Coronary artery (tissue), 2 donors: ENCODE data around the gene PBX3.

Experiments
- DNase-seq: peaks from one replicate; pipeline ENCODE4 v3.0.0-alpha.2; 2017; ENCODE audit warnings: low spot score
- H3K27ac ChIP-seq, 2 donors: fragments of 200-600 bp; sonication (generic); one replicate each; pipeline ENCODE4 v1.5.1; 2016 to 2019
- H3K4me3 ChIP-seq: fragments of 200-600 bp; sonication (generic); 2 replicates; pipeline ENCODE4 v1.5.1; 2016; ENCODE audit warnings: mild to moderate bottlenecking, moderate library complexity
- CTCF ChIP-seq: fragments of 200-600 bp; sonication (generic); IDR thresholded peaks from one replicate; pipeline ENCODE4 v1.5.1; 2019; ENCODE audit warnings: antibody characterized with exemption

PBX3 gene

DNA sequence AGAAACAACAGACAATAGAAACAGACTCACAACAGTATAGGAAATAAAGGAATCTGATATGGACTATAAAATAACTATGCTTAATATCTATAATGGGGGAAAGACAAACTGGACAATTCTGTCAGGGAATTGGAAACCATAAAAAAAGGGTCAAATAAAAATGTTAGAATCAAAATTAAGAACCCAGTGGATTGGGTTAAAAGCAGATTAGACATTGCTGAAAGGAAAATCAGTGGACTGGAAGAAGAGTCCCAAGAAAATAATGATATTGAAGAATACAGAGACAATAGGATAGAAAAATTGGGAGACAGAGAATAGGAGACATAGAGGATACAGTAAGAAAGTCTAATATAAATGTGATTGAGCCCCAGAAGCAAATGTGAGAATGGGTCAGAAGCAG lies 199.2 kb downstream of the PBX3 start:
- TF ChIP-seq CTCF = no peak
- Histone ChIP-seq H3K27ac (no peak overlapping the region), H3K4me3 (no peak overlapping the region)
- DNase-seq = no peak

DNA sequence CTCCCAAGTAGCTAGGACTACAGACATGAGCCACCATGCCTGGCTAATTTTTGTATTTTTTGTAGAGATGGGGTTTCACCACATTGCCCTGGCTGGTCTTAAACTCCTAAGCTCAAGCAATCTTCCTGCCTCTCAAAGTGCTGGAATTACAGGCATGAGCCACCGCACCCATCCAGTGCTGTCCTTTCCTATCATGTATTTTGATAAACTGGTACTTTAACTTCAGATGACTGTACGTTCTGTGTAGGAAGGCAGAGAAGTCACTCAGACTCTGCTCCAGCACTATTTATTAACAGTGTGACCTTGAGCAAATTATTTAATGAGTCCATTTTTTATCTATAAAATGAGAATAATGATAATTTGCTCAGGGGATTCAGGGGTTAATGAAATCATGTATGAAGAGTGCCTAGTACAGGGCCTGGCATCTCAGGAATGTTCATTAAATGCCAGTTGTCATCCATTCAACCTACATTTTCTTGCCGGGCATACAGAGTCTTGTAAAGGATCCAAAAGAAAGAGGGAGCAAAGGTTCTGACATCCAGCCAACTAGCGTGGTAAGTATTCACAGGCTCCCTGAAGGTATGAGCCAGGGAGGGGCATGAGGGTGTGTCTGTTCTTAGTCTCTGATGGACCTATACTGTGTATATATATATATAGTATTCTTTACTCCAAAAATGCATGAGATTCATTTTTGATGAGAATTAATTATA lies 201.9 kb downstream of the PBX3 start:
- Histone ChIP-seq H3K27ac (no peak overlapping the region), H3K4me3 (no peak overlapping the region)
- DNase-seq = no peak
- no peak for TF ChIP-seq CTCF

DNA sequence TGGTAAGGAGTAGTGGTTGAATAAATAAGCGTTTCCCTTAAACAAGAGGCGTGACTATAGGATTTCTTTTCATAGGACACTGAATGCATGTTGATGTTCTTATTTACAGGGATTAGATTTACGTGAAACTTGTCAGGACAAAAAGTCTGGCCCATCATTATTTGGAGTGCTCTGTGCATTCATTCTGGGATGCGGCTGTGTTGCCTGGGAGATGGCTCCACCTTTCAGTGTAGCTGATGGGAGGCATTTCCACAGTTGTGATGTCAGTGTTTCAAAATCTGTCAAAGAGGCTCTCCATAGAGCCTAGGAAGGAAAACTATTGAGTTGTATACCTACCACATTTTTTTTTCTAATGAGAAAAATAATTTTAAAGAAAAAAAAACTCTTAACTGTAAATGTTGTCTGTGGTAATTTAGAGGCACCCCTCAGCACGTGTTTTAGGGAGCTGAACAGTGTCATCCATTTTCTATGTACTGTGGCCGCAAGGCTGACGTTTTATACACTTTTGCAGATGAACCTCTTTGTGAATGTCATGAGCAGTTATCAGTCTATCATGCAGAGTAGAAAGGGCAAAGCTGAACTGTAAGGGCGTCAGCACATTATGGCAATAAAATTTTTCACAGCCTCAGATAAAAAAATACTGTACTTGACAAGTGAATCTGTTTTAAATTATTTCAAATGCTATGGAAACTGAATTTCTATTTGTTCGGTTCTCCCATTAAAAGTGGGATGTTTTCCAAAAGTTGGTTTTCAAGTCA lies 202.7 kb downstream of the PBX3 start:
- no peak for TF ChIP-seq CTCF
- H3K4me3 ChIP-seq = no peak overlapping the region
- no peak for DNase-seq
- H3K27ac ChIP-seq = no peak overlapping the region

GRCh38 chr9:125950880-125951471 lies 203.8 kb downstream of the PBX3 start:
- H3K27ac ChIP-seq = no peak overlapping the region
- DNase-seq = no peak
- H3K4me3 ChIP-seq = no peak overlapping the region
- no peak for TF ChIP-seq CTCF

- DNase-seq = no peak
- H3K27ac ChIP-seq = no peak overlapping the region
- no peak overlapping the region for H3K4me3 ChIP-seq
- no peak for TF ChIP-seq CTCF
These were observed 206.3 kb downstream of the PBX3 start for GRCh38 chr9:125953314-125954019.

DNA sequence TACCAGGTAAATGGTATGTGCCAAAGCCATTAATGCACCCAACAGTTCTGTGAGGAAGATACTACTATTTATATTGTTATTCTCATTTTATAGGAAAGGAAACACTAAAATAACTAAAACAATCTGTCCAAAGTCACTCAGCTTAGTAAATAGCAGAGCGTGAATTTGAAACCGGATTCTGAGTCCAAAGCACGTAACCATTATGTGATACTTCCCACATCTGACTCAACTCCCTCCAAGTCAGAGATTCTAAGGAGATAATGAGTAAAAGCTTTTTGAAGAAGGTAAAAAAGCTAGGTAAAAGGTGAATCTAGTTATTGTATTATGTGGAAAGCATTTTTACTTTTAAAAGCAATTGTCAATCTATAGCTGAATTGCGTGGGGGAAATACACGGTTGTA lies 208.9 kb downstream of the PBX3 start:
- no peak for DNase-seq
- H3K4me3 ChIP-seq = no peak overlapping the region

More for the DNA sequence above, 208.9 kb downstream of the PBX3 start:
- no peak overlapping the region for H3K27ac ChIP-seq
- TF ChIP-seq CTCF = no peak
